SK-N-SH (cell line): ENCODE results near the gene SHE.

Experiments
- EP300 ChIP-seq, 2 experiments: IDR thresholded peaks; 2 replicates each; pipeline versions ENCODE4 v1.4.0 to v1.6.1; 2012; ENCODE audit warnings: borderline replicate concordance in 1 of 2, low read depth in 1 of 2, low read length in 1 of 2
- FOXJ3 ChIP-seq: sonication (generic); formaldehyde crosslinking; IDR thresholded peaks from 2 replicates; pipeline ENCODE4 v1.5.1; 2020; ENCODE audit warnings: mild to moderate bottlenecking, missing genetic modification reagents
- GABPA ChIP-seq: IDR thresholded peaks from 2 replicates; pipeline ENCODE4 v1.4.0; 2012; ENCODE audit warnings: low read depth, mild to moderate bottlenecking
- TF ChIP-seq, protein P1 (sequence below): fragments of 200-600 bp; sonication (generic); IDR thresholded peaks from 2 replicates; pipeline ENCODE4 v1.6.1; 2017; ENCODE audit warnings: antibody characterized with exemption, mild to moderate bottlenecking, moderate library complexity

DNA sequence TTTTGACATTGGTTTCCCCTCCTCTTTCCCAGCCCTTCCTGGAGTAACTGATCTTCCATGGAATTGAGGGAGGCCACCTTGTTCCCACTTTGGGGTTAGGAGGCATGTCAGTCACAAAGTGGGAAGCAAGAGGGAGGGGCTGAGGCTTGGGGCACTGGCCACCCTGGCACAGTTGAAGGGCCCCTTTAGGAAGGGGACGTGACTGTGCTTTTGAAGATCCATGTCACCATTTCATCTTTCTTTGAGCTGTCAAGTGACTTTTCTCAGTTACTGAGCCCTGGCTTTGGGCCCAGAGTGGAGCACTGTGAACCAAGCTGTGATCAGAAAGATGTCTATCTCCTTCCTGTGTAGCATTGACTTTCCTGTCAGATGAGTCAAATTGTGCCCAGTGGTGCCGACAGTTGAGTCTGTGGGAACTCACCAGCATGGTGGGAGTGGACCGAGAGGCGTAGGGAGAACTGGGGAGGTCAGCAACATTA is 38.7 kb downstream of the SHE start:
- TF ChIP-seq EP300 (IDR thresholded peaks at IDR 0.05; ENCODE audit: borderline replicate concordance in 1 of 2, low read depth in 1 of 2, low read length in 1 of 2) (no peak), GABPA (no peak), FOXJ3 (no peak)
- TF ChIP-seq, protein P1, sequence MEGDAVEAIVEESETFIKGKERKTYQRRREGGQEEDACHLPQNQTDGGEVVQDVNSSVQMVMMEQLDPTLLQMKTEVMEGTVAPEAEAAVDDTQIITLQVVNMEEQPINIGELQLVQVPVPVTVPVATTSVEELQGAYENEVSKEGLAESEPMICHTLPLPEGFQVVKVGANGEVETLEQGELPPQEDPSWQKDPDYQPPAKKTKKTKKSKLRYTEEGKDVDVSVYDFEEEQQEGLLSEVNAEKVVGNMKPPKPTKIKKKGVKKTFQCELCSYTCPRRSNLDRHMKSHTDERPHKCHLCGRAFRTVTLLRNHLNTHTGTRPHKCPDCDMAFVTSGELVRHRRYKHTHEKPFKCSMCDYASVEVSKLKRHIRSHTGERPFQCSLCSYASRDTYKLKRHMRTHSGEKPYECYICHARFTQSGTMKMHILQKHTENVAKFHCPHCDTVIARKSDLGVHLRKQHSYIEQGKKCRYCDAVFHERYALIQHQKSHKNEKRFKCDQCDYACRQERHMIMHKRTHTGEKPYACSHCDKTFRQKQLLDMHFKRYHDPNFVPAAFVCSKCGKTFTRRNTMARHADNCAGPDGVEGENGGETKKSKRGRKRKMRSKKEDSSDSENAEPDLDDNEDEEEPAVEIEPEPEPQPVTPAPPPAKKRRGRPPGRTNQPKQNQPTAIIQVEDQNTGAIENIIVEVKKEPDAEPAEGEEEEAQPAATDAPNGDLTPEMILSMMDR, result no peak
